H9 (cell line): ENCODE data around the gene TENM3. TPM values are rescaled to one million over a fixed set of nuclear protein-coding genes. Genes with fewer than 3 reads are reported as not detected.

Source experiments
- DNase-seq: peaks from one replicate; pipeline ENCODE4 v3.0.0-alpha.2; 2017
- H2AFZ ChIP-seq: one replicate; pipeline ENCODE4 v1.6.1; 2013; ENCODE audit warnings: mild to moderate bottlenecking, low read length, control low read depth, moderate library complexity
- H2AK5ac ChIP-seq: 2 replicates; pipeline ENCODE4 v1.6.1; 2013; ENCODE audit warnings: low read length, control low read depth, mixed read lengths; ENCODE audit not compliant: insufficient read length
- H2BK120ac ChIP-seq: one replicate; pipeline ENCODE4 v1.6.1; 2013; ENCODE audit warnings: low read depth, mild to moderate bottlenecking, low read length, control low read depth, inconsistent platforms; ENCODE audit not compliant: poor library complexity, severe bottlenecking
- H2BK12ac ChIP-seq: 2 replicates; pipeline ENCODE4 v1.6.1; 2013; ENCODE audit warnings: low read length, control low read depth, mixed read lengths, low read depth; ENCODE audit not compliant: insufficient read length
- H2BK15ac ChIP-seq: 2 replicates; pipeline ENCODE4 v1.6.1; 2013; ENCODE audit warnings: low read depth, low read length, control low read depth
- H2BK20ac ChIP-seq: one replicate; pipeline ENCODE4 v1.6.1; 2013; ENCODE audit warnings: low read depth, mild to moderate bottlenecking, low read length, control low read depth, inconsistent platforms; ENCODE audit not compliant: poor library complexity, severe bottlenecking
- H2BK5ac ChIP-seq: 2 replicates; pipeline ENCODE4 v1.6.1; 2013; ENCODE audit warnings: low read length, control low read depth, mixed read lengths; ENCODE audit not compliant: insufficient read length
- H3K14ac ChIP-seq: 2 replicates; pipeline ENCODE4 v1.6.1; 2013; ENCODE audit warnings: low read length, control low read depth; ENCODE audit not compliant: insufficient read depth
- H3K18ac ChIP-seq: 2 replicates; pipeline ENCODE4 v1.6.1; 2013; ENCODE audit warnings: low read depth, mild to moderate bottlenecking, mixed read lengths, low read length, control low read depth; ENCODE audit not compliant: insufficient read length
- H3K23ac ChIP-seq: 2 replicates; pipeline ENCODE4 v1.6.1; 2013; ENCODE audit warnings: low read length, control low read depth, mixed read lengths, low read depth; ENCODE audit not compliant: insufficient read length
- H3K23me2 ChIP-seq: 2 replicates; pipeline ENCODE4 v1.6.1; 2013; ENCODE audit warnings: low read depth, mild to moderate bottlenecking, mixed read lengths, low read length, control low read depth; ENCODE audit not compliant: insufficient read length, poor library complexity, severe bottlenecking
- H3K27ac ChIP-seq: 2 replicates; pipeline ENCODE4 v1.5.1; 2013; ENCODE audit warnings: low read length, control low read depth, mixed read lengths, low read depth; ENCODE audit not compliant: insufficient read length
- H3K27me3 ChIP-seq: 2 replicates; pipeline ENCODE4 v1.6.1; 2013; ENCODE audit warnings: low read length, control low read depth, inconsistent platforms; ENCODE audit not compliant: insufficient read depth
- H3K4ac ChIP-seq: 2 replicates; pipeline ENCODE4 v1.6.1; 2013; ENCODE audit warnings: low read depth, mild to moderate bottlenecking, control low read depth, inconsistent platforms, low read length, moderate library complexity
- H3K4me1 ChIP-seq: 2 replicates; pipeline ENCODE4 v1.6.1; 2013; ENCODE audit warnings: low read length, control low read depth, inconsistent platforms; ENCODE audit not compliant: insufficient read depth
- H3K4me2 ChIP-seq: 2 replicates; pipeline ENCODE4 v1.6.1; 2013; ENCODE audit warnings: low read length, control low read depth, mixed read lengths; ENCODE audit not compliant: insufficient read length, insufficient read depth
- H3K56ac ChIP-seq: 2 replicates; pipeline ENCODE4 v1.6.1; 2013; ENCODE audit warnings: low read depth, mild to moderate bottlenecking, mixed read lengths, low read length, control low read depth; ENCODE audit not compliant: insufficient read length
- H3K79me1 ChIP-seq: 2 replicates; pipeline ENCODE4 v1.6.1; 2013; ENCODE audit warnings: low read depth, mild to moderate bottlenecking, moderate library complexity, low read length, control low read depth, inconsistent platforms; ENCODE audit not compliant: insufficient read depth, poor library complexity, severe bottlenecking
- H3K79me2 ChIP-seq: 2 replicates; pipeline ENCODE4 v1.6.1; 2013; ENCODE audit warnings: low read length, control low read depth, inconsistent platforms; ENCODE audit not compliant: insufficient read depth
- H3K9ac ChIP-seq: 2 replicates; pipeline ENCODE4 v1.6.1; 2013; ENCODE audit warnings: low read length, control low read depth, mixed read lengths; ENCODE audit not compliant: insufficient read length; ENCODE audit errors: extremely low read depth
- H3K9me3 ChIP-seq: one replicate; pipeline ENCODE4 v1.6.1; 2013; ENCODE audit warnings: low read depth, low read length, inconsistent platforms; ENCODE audit not compliant: control insufficient read depth
- H3T11ph ChIP-seq: one replicate; pipeline ENCODE4 v1.6.1; 2013; ENCODE audit warnings: mild to moderate bottlenecking, low read length, control low read depth, inconsistent platforms
- H4K20me1 ChIP-seq: one replicate; pipeline ENCODE4 v1.6.1; 2013; ENCODE audit not compliant: control insufficient read depth, insufficient read length, insufficient read depth
- H4K5ac ChIP-seq: 2 replicates; pipeline ENCODE4 v1.6.1; 2013; ENCODE audit warnings: low read depth, mild to moderate bottlenecking, mixed read lengths, low read length, control low read depth; ENCODE audit not compliant: insufficient read length
- H4K8ac ChIP-seq: replicated peaks from 2 replicates; pipeline ENCODE4 v1.6.1; 2013; ENCODE audit warnings: low read length, control low read depth, mixed read lengths, low read depth; ENCODE audit not compliant: insufficient read length
- H4K91ac ChIP-seq: 2 replicates; pipeline ENCODE4 v1.6.1; 2013; ENCODE audit warnings: low read depth, mild to moderate bottlenecking, moderate library complexity, mixed read lengths, low read length, control low read depth; ENCODE audit not compliant: insufficient read length
- H3K27ac Mint-ChIP-seq, 3 experiments: 2 replicates in 2 of 3; 3 replicates in 1 of 3; pipeline ENCODE4 v1.8.0; 2020 to 2021; ENCODE audit warnings: mixed read lengths in 3 of 3, mild to moderate bottlenecking in 1 of 3, moderate library complexity in 1 of 3
- H3K27me3 Mint-ChIP-seq: 2 replicates; pipeline ENCODE4 v1.8.0; 2021; ENCODE audit warnings: low read depth, mild to moderate bottlenecking, moderate library complexity, mixed read lengths
- H3K36me3 Mint-ChIP-seq, 3 experiments: 2 replicates in 2 of 3; 3 replicates in 1 of 3; pipeline ENCODE4 v1.8.0; 2020 to 2021; ENCODE audit warnings: low read depth in 3 of 3, mixed read lengths in 3 of 3; ENCODE audit not compliant: insufficient read depth in 1 of 3
- H3K4me1 Mint-ChIP-seq, 2 experiments: 2 replicates each; pipeline ENCODE4 v1.8.0; 2020; ENCODE audit warnings: mixed read lengths in 2 of 2
- H3K4me3 Mint-ChIP-seq, 2 experiments: 2 replicates in 1 of 2; 3 replicates in 1 of 2; pipeline ENCODE4 v1.8.0; 2020 to 2021; ENCODE audit warnings: mild to moderate bottlenecking in 2 of 2, mixed read lengths in 2 of 2, moderate library complexity in 1 of 2
- H3K9me3 Mint-ChIP-seq, 2 experiments: 2 replicates in 1 of 2; 3 replicates in 1 of 2; pipeline ENCODE4 v1.8.0; 2020; ENCODE audit warnings: mild to moderate bottlenecking in 2 of 2, mixed read lengths in 2 of 2, moderate library complexity in 1 of 2
- WGBS: extraction: QIAGEN DNeasy Blood & Tissue Kit; methylation state at CpG from one replicate; pipeline ENCODE4 v1.1.7; 2013; ENCODE audit warnings: missing lambda C conversion rate, low lambda C conversion rate, mixed read lengths; ENCODE audit not compliant: insufficient read length; ENCODE audit errors: extremely low coverage; 5-methylcytosine and 5-hydroxymethylcytosine counted together
- total RNA-seq: library from RNA; stranded (reverse); gene quantifications from 2 replicates; pipeline ENCODE4 v1.2.1, GENCODE V29; 2021
- TF ChIP-seq, protein P1 (sequence below): fragments of 200-600 bp; sonication (generic); conservative IDR thresholded peaks from 3 replicates; pipeline ENCODE4 v1.8.0; 2021; ENCODE audit warnings: antibody characterized with exemption, mild to moderate bottlenecking

The TENM3 gene
- total RNA-seq, 1 experiment from 2014 or later = 49.6 TPM

- H3K79me2 ChIP-seq = peaks cover 2% of the 10 kb centered on the region; the same call in 1 of the 2 replicates
- no peaks in the 10 kb centered on the region for H4K20me1 ChIP-seq
- no peak overlapping the region for H3K4me3 Mint-ChIP-seq
These were observed 250.9 kb downstream of the TENM3 start for GRCh38 chr4:182494103-182494502.

More at GRCh38 chr4:182494103-182494502, 250.9 kb downstream of the TENM3 start:
- Histone ChIP-seq H4K5ac (no peak overlapping the region), H4K91ac (no peak overlapping the region), H2BK12ac (no peak overlapping the region), H2BK20ac (no peak overlapping the region), H3K23me2 (no peaks in the 10 kb centered on the region), H3K14ac (no peak overlapping the region), H2AK5ac (no peak overlapping the region), H3K27me3 (no peaks in the 10 kb centered on the region), H3K9ac (no peak overlapping the region), H3K4me2 (no peak overlapping the region), H3K79me1 (no peaks in the 10 kb centered on the region), H3K9me3 (no peaks in the 10 kb centered on the region), H4K8ac (no peak overlapping the region), H3K23ac (no peak overlapping the region), H3K4ac (no peak overlapping the region), H2BK15ac (no peak overlapping the region), H3K18ac (no peak overlapping the region), H3T11ph (no peak overlapping the region), H3K56ac (no peak overlapping the region), H3K27ac (no peak overlapping the region), H3K4me1 (peaks cover 5% of the 10 kb centered on the region), H2AFZ (no peak overlapping the region), H2BK120ac (no peak overlapping the region), H2BK5ac (no peak overlapping the region)
- TF ChIP-seq, protein P1, sequence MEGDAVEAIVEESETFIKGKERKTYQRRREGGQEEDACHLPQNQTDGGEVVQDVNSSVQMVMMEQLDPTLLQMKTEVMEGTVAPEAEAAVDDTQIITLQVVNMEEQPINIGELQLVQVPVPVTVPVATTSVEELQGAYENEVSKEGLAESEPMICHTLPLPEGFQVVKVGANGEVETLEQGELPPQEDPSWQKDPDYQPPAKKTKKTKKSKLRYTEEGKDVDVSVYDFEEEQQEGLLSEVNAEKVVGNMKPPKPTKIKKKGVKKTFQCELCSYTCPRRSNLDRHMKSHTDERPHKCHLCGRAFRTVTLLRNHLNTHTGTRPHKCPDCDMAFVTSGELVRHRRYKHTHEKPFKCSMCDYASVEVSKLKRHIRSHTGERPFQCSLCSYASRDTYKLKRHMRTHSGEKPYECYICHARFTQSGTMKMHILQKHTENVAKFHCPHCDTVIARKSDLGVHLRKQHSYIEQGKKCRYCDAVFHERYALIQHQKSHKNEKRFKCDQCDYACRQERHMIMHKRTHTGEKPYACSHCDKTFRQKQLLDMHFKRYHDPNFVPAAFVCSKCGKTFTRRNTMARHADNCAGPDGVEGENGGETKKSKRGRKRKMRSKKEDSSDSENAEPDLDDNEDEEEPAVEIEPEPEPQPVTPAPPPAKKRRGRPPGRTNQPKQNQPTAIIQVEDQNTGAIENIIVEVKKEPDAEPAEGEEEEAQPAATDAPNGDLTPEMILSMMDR = no peak
- Mint-ChIP-seq H3K27me3 (no peaks in the 10 kb centered on the region), H3K4me1 (peaks cover 40 to 43% of the 10 kb centered on the region in 2 experiments), H3K27ac (no peak overlapping the region), H3K36me3 (peaks cover 0 to under 1% (median 0%) of the 10 kb centered on the region in 3 experiments; a peak in 4 of 7 replicates), H3K9me3 (peaks cover 0 to 3% of the 10 kb centered on the region in 2 experiments; a peak in 1 of 5 replicates)
- no peak for DNase-seq
- no CpG with 5 or more reads among the region's 2 CpGs for WGBS
